HG02973 (cell line): ENCODE data around the gene HIPK1.
"Not testable (repeated sequence)": the region's sequence is repeated elsewhere in the genome, so short reads cannot be mapped to it uniquely, and the experiment has no call there.

Source experiments
- ATAC-seq: cut with Tn5 transposase; IDR thresholded peaks from one replicate; pipeline ENCODE4 v1.9.1; 2021; ENCODE audit warnings: moderate library complexity; ENCODE audit not compliant: unreplicated experiment

The HIPK1 gene

GRCh38 chr1:113981962-113982931 lies 53.1 kb downstream of the HIPK1 start:
- ATAC-seq: no peak

GRCh38 chr1:113982949-113983348 lies 53.8 kb downstream of the HIPK1 start:
- no peak for ATAC-seq

- ATAC-seq: no peak
Observed at GRCh38 chr1:113983391-113983790, 54.3 kb downstream of the HIPK1 start.

GRCh38 chr1:113983826-113984225 lies 54.7 kb downstream of the HIPK1 start:
- ATAC-seq: no peak

GRCh38 chr1:113984710-113985109 lies 55.6 kb downstream of the HIPK1 start:
- no peak for ATAC-seq

- no peak for ATAC-seq
Observed at GRCh38 chr1:113986802-113987201, 57.7 kb downstream of the HIPK1 start.

GRCh38 chr1:113987259-113987658 lies 58.1 kb downstream of the HIPK1 start:
- no peak for ATAC-seq

- no peak for ATAC-seq
Observed at GRCh38 chr1:113990530-113990929, 61.4 kb downstream of the HIPK1 start.

- ATAC-seq: no peak
Observed at GRCh38 chr1:113990961-113991360, 61.8 kb downstream of the HIPK1 start.

GRCh38 chr1:113991467-113991997 lies 62.4 kb downstream of the HIPK1 start:
- no peak for ATAC-seq

- ATAC-seq: no peak
Observed at GRCh38 chr1:113993072-113993471, 63.9 kb downstream of the HIPK1 start.

- ATAC-seq: no peak
Observed at GRCh38 chr1:113993766-113994165, 64.6 kb downstream of the HIPK1 start.

GRCh38 chr1:113995382-113995781 lies 66.3 kb downstream of the HIPK1 start:
- no peak for ATAC-seq

GRCh38 chr1:113998361-113998760 lies 69.2 kb downstream of the HIPK1 start:
- no peak for ATAC-seq

- ATAC-seq: no peak
Observed at GRCh38 chr1:113999233-113999632, 70.1 kb downstream of the HIPK1 start.

- no peak for ATAC-seq
Observed at GRCh38 chr1:113999799-114000198, 70.7 kb downstream of the HIPK1 start.

- ATAC-seq: no peak
Observed at GRCh38 chr1:114000406-114000805, 71.3 kb downstream of the HIPK1 start.

GRCh38 chr1:114002492-114003239 lies 73.5 kb downstream of the HIPK1 start:
- ATAC-seq: no peak

- ATAC-seq: no peak
Observed at GRCh38 chr1:114003431-114003830, 74.3 kb downstream of the HIPK1 start.

- not testable (repeated sequence) for ATAC-seq
Observed at GRCh38 chr1:114006825-114007224, 77.7 kb downstream of the HIPK1 start.

GRCh38 chr1:114008480-114008941 lies 79.4 kb downstream of the HIPK1 start:
- no peak for ATAC-seq

GRCh38 chr1:114008993-114009392 lies 79.9 kb downstream of the HIPK1 start:
- no peak for ATAC-seq
